ENCODE results near the gene CHTOP. TPM values are rescaled to one million over a fixed set of nuclear protein-coding genes. Genes with fewer than 3 reads are reported as not detected.

The CHTOP gene
- total RNA-seq, 2 experiments from 2014 or later: 96.1 to 98.3 TPM

DNA sequence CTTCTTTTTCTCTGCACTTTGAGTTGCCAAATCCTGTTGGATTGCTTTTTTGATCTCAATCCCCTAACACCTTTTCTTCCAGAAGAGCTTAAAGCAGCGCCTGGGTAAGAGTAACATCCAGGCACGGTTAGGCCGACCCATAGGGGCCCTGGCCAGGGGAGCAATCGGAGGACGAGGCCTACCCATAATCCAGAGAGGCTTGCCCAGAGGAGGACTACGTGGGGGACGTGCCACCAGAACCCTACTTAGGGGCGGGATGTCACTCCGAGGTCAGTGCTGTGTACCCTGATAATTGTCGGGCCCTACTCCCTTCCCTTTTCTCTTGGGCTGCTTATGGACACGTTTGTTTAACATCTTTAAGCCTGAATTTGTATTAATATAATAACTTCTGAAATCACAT lies 8.3 kb downstream of the CHTOP start:
- Mint-ChIP-seq H3K4me3 (no peak overlapping the region), H3K27me3 (no peaks in the 10 kb centered on the region), H3K27ac (no peak overlapping the region), H3K4me1 (peaks cover 49% of the 10 kb centered on the region), H3K36me3 (ENCODE audit: low read depth) (peaks cover 83% of the 10 kb centered on the region), H3K9me3 (no peaks in the 10 kb centered on the region)
- no peak for DNase-seq
- ChIA-PET CTCF (interaction anchor here (1.1 kb wide), 1 partner anchor 131 kb away, joined by 6 read pairs; no protein-coding TSS in a partner anchor), POLR2A (no interaction called here)

DNA sequence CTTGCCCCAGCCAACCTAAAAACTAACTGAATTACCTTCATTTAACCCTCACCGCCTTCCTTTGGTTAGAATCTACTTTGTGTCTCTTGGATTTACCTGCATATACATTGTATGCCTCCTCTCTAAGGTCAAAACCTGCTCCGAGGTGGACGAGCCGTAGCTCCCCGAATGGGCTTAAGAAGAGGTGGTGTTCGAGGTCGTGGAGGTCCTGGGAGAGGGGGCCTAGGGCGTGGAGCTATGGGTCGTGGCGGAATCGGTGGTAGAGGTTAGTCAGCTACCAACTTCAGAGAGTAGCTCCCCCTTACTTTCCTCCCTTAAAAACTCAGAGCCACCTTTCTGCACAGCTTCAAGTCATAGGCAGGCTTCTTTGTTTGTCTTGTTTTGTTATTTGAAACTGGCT lies 9.2 kb downstream of the CHTOP start:
- Mint-ChIP-seq H3K4me1 (peaks cover 50% of the 10 kb centered on the region), H3K36me3 (ENCODE audit: low read depth) (peaks cover 82% of the 10 kb centered on the region), H3K9me3 (no peaks in the 10 kb centered on the region), H3K27ac (no peak overlapping the region), H3K27me3 (no peaks in the 10 kb centered on the region), H3K4me3 (no peak overlapping the region)
- no peak for DNase-seq
- ChIA-PET POLR2A (interaction anchor here (1.8 kb wide), 1 partner anchor 9 kb away, joined by 5 read pairs; the partner anchor contains the start of gene CHTOP), CTCF (interaction anchor here (1.2 to 2.1 kb wide), 5 partner anchors 9 to 111 kb away, joined by 3 to 8 read pairs (median 5); partner anchors contain the start of genes CHTOP and S100A1)

DNA sequence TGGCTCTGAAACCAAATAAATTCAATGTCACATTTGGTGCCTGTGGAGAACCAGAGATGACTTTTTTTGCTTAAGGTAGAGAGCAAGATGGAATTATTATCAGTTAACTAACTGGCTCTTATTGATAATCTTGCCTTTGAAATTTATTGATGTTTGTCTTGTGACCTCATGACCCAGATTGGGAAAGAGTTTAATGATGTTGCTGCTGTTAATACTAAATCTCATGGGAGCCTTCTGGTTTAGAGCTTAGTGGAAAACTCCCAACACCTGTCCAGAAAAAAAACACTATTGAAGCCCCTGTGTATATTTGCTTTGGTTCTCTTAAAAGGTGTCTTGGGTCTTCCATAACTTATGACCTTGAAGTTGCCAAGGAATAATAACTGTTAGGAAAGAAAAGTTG lies 9.9 kb downstream of the CHTOP start:
- Mint-ChIP-seq H3K27ac (no peak overlapping the region), H3K36me3 (ENCODE audit: low read depth) (peaks cover 76% of the 10 kb centered on the region)

DNA sequence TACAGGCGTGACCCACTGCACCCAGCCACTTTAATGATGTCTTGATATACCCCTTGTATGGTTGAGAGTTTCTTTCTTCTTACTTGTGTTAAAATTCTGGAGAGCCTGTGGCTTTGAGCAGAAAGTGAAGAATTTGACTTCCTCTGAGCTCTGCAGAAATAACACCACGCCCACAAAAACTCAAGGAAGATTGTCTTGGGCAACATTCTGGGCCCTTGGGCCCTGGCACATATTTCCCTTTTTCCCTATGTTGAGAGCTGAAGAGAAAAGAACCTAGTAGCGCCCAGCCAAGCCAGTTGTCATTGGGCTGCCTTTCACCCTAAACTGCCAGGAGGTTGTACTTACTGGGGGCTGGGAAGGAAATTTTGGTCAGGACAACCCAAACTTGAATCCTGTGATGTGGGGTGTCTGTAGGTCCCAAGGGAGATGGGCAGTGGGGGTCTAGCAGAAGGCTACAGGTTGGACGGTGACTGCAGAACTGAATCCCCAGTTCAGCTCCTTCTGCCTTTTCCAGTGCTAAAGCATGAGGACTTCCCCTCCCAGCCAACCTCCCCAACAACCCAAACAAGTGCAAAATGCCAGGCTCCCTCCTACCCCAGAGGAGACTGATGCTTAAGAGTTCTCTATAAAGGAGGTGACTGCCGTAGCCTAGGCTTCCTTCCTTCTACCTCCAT lies 12.9 kb downstream of the CHTOP start:
- Mint-ChIP-seq H3K36me3 (ENCODE audit: low read depth) (peaks cover 58% of the 10 kb centered on the region), H3K9me3 (no peaks in the 10 kb centered on the region), H3K27me3 (no peaks in the 10 kb centered on the region), H3K4me1 (peaks cover 61% of the 10 kb centered on the region), H3K27ac (peak overlapping the region; percentile 43), H3K4me3 (no peak overlapping the region)
- ChIA-PET CTCF (interaction anchor here (1.0 to 2.3 kb wide), 2 partner anchors 10 to 11 kb away, joined by 3 to 6 read pairs; no protein-coding TSS in a partner anchor), POLR2A (no interaction called here)
- DNase-seq: no peak

More for the DNA sequence above, 9.9 kb downstream of the CHTOP start:
- no peak overlapping the region for H3K4me3 Mint-ChIP-seq
- no peak for DNase-seq
- ChIA-PET CTCF (interaction anchor here (0.5 to 2.1 kb wide), 6 partner anchors 9 to 499 kb away, joined by 3 to 8 read pairs (median 4); partner anchors contain the start of genes CHTOP and S100A1), POLR2A (interaction anchor here (1.8 kb wide), 1 partner anchor 10 kb away, joined by 5 read pairs; the partner anchor contains the start of gene CHTOP)
- H3K9me3 Mint-ChIP-seq: no peaks in the 10 kb centered on the region
- H3K27me3 Mint-ChIP-seq: no peaks in the 10 kb centered on the region
- peaks cover 53% of the 10 kb centered on the region for H3K4me1 Mint-ChIP-seq

DNA sequence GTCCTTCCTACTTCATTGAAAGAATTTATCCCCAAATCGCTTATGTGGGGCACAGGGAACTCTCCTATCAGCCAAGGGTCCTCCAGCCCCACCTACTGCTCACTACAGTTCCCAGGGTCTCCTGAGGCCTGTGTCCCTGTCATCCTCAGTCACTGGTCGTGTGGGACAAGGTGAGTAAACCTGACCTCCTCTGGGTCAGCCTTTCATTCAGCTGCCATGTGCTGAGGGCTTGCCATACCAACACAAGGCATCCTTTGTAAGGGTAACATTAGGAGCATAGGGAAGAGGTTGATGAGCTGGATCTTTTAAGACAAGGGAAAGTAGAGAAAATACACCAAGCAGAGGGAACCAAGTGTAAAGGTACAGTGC lies 13.5 kb downstream of the CHTOP start:
- no peaks in the 10 kb centered on the region for H3K9me3 Mint-ChIP-seq
- peaks cover 59% of the 10 kb centered on the region for H3K4me1 Mint-ChIP-seq
- H3K27ac Mint-ChIP-seq: no peak overlapping the region
- DNase-seq: no peak
- no peaks in the 10 kb centered on the region for H3K27me3 Mint-ChIP-seq
- peaks cover 52% of the 10 kb centered on the region for H3K36me3 Mint-ChIP-seq (ENCODE audit: low read depth)
- no peak overlapping the region for H3K4me3 Mint-ChIP-seq
- ChIA-PET POLR2A (interaction anchor here (0.6 to 1.9 kb wide), 2 partner anchors 14 to 258 kb away, joined by 3 to 7 read pairs; partner anchors contain the start of gene CHTOP), CTCF (interaction anchor here (1.0 to 2.3 kb wide), 2 partner anchors 9 to 12 kb away, joined by 3 to 6 read pairs; no protein-coding TSS in a partner anchor)

DNA sequence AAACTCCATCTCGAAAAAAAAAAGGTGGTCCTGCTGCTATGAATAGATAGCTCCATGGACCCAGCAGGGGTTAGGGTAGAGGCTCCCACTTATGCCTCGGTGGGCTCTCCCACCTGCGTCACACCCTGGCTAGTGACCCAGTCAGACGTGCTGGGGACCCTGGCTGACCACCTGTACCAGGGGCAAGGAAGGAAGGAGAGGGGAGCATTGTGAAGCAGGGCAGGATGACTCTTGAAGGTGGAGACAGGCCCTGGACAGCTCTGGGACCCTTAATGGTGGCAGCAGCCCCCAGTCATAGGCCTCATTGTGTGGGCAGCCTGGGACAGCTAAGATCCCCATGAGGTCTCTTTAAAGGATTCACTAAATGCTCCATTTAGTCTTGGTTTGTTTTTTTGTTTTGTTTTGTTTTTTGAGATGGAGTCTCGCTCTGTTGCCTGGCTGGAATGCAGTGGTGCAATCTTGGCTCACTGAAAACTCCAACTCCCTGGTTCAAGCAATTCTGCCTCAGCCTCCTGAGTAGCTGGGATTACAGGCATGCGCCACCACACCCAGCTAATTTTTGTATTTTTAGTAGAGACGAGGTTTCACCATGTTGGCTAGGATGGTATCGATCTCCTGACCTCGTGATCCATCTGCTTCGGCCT lies 14.3 kb downstream of the CHTOP start:
- Mint-ChIP-seq H3K9me3 (no peaks in the 10 kb centered on the region), H3K27ac (peak overlapping the region; percentile 54), H3K36me3 (ENCODE audit: low read depth) (peaks cover 45% of the 10 kb centered on the region), H3K4me3 (no peak overlapping the region), H3K4me1 (peaks cover 59% of the 10 kb centered on the region), H3K27me3 (no peaks in the 10 kb centered on the region)
- ChIA-PET CTCF (interaction anchor here (0.7 to 2.3 kb wide), 6 partner anchors 8 to 139 kb away, joined by 3 to 6 read pairs (median 4); partner anchors contain the start of gene S100A13), POLR2A (interaction anchor here (0.6 to 1.9 kb wide), 2 partner anchors 14 to 257 kb away, joined by 3 to 7 read pairs; partner anchors contain the start of gene CHTOP)
- DNase-seq: no peak

DNA sequence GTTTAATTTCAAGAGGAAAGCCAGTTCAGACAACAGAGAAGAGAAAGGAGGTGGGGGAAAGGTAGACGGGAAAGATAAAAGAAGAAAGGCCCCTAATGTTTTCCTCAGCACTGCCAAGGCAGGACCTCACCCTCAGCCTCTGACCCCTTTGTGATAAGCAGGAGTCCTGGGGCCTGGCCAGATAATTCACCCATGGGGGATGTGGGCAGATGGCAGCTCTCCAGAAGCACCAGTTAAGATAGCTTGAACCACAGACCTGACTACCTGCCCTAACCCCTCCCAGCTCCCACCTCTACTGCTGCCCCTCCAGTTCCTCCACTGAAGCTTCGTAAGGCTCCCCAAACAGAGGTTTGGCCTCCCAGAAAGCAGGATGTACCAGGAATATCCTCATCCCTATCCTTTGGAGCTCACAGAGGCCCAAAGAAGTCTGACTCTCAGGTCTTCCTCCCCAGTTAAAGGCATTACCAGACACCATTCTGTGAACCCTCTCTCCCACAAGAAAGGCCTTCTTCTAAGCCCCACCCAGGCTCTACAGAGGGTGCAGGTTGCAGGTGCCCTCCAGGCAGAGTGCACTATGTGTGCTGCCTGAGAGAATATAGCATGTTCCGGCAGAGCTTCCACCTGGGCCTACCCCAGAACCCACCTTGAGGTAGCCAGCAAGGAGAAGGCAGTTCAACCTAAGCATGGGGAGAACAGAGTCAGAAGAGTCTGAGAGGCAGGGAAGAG lies 15.4 kb downstream of the CHTOP start:
- Mint-ChIP-seq H3K9me3 (no peaks in the 10 kb centered on the region), H3K36me3 (ENCODE audit: low read depth) (peaks cover 33% of the 10 kb centered on the region), H3K27me3 (no peaks in the 10 kb centered on the region), H3K4me1 (peaks cover 50% of the 10 kb centered on the region), H3K4me3 (peak overlapping the region; percentile 20), H3K27ac (peak overlapping the region; percentile 91)
- ChIA-PET CTCF (interaction anchor here (0.8 to 1.2 kb wide), 3 partner anchors 14 to 140 kb away, joined by 3 to 4 read pairs (median 3); partner anchors contain the start of gene S100A13), POLR2A (interaction anchor here (1.9 kb wide), 1 partner anchor 16 kb away, joined by 7 read pairs; the partner anchor contains the start of gene CHTOP)
- DNase-seq: peak; percentile 53

DNA sequence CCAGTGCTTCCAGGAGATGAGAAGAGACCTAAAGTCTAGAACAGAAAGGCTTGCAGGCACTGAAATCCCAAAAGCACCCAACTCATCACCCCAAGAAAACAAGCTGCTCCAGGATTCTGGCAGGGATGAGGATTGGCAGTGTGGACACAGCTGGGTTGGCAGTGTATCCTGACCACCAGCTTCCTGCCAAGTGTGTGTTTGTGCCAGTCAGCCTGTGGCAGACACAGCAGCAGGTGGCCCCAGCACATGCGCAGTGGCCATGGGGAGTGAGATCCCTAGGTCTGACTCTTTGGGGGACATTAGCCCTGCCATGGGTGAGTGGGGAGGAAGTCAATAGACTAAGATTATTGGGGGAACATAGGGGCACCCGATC lies 16.0 kb downstream of the CHTOP start:
- H3K27me3 Mint-ChIP-seq: no peaks in the 10 kb centered on the region
- H3K27ac Mint-ChIP-seq: peak overlapping the region; percentile 91
- ChIA-PET CTCF (interaction anchor here (0.5 to 1.2 kb wide), 3 partner anchors 14 to 177 kb away, joined by 3 read pairs; partner anchors contain the start of gene S100A13), POLR2A (no interaction called here)
- H3K9me3 Mint-ChIP-seq: no peaks in the 10 kb centered on the region
- H3K4me1 Mint-ChIP-seq: peaks cover 47% of the 10 kb centered on the region
- peaks cover 27% of the 10 kb centered on the region for H3K36me3 Mint-ChIP-seq (ENCODE audit: low read depth)
- no peak for DNase-seq
- peak overlapping the region; percentile 8 for H3K4me3 Mint-ChIP-seq

DNA sequence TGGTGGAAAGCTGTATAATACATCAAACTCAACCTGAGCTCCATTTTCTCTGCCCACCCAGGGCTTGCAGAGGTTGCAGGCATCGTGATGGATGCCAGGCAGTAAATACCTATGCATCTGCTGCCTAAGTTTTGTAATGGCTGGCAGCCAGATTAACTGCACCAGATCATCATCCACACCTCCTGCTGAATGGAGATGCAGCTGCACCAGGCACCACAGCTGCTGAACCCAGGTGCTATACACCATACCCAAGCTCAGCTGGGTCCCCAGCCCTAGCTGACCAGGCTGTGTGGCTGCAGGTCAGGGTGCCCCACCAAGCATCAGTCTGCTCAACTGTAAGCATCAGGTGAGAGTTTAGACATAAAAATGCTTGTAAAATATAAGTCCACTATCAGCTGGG lies 17.9 kb downstream of the CHTOP start:
- H3K27ac Mint-ChIP-seq: no peak overlapping the region
- CTCF ChIA-PET: interaction anchor here (1.0 to 1.3 kb wide), 4 partner anchors 12 to 26 kb away, joined by 3 to 7 read pairs (median 4); partner anchors contain the start of genes S100A1 and S100A13

DNA sequence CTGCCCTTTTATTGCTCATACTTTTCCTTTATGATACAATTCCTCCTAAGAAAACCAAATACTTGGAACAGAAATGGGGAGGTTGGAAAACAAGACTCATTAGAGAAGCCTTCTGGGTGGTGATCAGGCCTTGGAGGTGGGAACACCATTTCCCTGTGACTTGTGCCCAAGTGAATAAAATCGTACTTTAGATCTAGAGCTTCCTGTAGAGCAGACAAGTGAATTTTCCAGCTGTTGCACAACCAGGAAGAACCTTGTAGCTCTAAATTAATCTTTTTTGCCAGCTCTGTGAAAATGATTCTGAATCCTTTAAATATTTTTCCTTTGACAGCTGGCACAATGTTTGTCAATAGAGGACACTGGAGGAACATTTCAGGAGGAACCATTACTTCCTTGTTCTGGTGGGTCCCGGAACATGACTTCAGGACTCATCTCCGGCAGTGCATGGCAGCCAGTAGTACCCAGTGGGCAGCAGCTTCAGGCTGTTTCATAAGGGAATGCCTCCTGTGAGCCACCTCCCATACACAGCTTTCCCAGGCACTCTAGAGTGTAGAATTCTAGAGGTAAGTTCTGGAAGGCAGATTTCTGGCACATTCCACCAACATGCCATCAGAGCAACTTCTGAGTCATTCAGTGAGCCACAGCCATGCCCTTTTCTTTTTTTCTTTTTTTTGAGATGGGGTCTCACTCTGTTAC lies 19.1 kb downstream of the CHTOP start:
- DNase-seq: no peak
- CTCF ChIA-PET: interaction anchor here (1.1 to 1.4 kb wide), 4 partner anchors 9 to 123 kb away, joined by 3 to 6 read pairs (median 4); partner anchors contain the start of genes S100A1, S100A13 and SLC27A3
- Mint-ChIP-seq H3K4me1 (peaks cover 22% of the 10 kb centered on the region), H3K27ac (no peak overlapping the region), H3K4me3 (no peak overlapping the region), H3K9me3 (no peaks in the 10 kb centered on the region), H3K36me3 (ENCODE audit: low read depth) (no peaks in the 10 kb centered on the region), H3K27me3 (no peaks in the 10 kb centered on the region)
- POLR2A ChIA-PET: no interaction called here

More for the DNA sequence above, 17.9 kb downstream of the CHTOP start:
- POLR2A ChIA-PET: no interaction called here
- no peak overlapping the region for H3K4me3 Mint-ChIP-seq
- peaks cover 8% of the 10 kb centered on the region for H3K36me3 Mint-ChIP-seq (ENCODE audit: low read depth)
- peaks cover 30% of the 10 kb centered on the region for H3K4me1 Mint-ChIP-seq
- DNase-seq: no peak
- H3K27me3 Mint-ChIP-seq: no peaks in the 10 kb centered on the region
- H3K9me3 Mint-ChIP-seq: no peaks in the 10 kb centered on the region

DNA sequence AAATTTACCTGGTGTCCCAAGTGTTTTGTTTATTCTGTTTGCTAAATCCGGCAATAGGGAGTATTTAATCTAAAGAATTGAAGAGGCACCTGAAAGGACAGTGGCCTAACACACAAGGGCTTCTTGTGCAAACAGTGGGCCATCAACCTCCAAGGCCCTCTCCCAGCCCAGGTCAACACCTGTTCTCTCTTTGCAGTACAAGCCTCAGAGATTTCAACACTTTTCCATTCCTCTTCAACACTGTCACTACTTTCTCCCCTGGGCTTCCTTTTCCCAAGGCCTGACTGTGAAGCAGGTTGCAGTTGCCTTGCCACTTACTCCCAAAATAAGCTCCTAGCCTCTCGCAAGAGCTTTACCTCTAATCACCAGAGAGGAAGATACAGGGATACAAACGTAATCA lies 21.5 kb downstream of the CHTOP start:
- no peak overlapping the region for H3K4me3 Mint-ChIP-seq
- POLR2A ChIA-PET: no interaction called here
- H3K9me3 Mint-ChIP-seq: no peaks in the 10 kb centered on the region
- no peaks in the 10 kb centered on the region for H3K27me3 Mint-ChIP-seq
- no peak for DNase-seq
- H3K27ac Mint-ChIP-seq: no peak overlapping the region
- H3K36me3 Mint-ChIP-seq (ENCODE audit: low read depth): peaks cover 6% of the 10 kb centered on the region
- CTCF ChIA-PET: interaction anchor here (1.7 kb wide), 1 partner anchor 18 kb away, joined by 5 read pairs; no protein-coding TSS in a partner anchor
- H3K4me1 Mint-ChIP-seq: peaks cover 16% of the 10 kb centered on the region
